Dendritic cell treated with granulocyte-macrophage colony-stimulating factor and Interleukin-4, amounts not matched to agents 40 ng/mL and 50 ng/mL, for 4 days (primary cell): ENCODE data around the gene TBCEL.

Experiments
- H3K27ac Mint-ChIP-seq: one replicate; pipeline ENCODE4 v1.8.0; 2022; ENCODE audit warnings: mild to moderate bottlenecking, mixed read lengths
- H3K27me3 Mint-ChIP-seq: one replicate; pipeline ENCODE4 v1.8.0; 2022; ENCODE audit warnings: mild to moderate bottlenecking, mixed read lengths
- H3K36me3 Mint-ChIP-seq: one replicate; pipeline ENCODE4 v1.8.0; 2022; ENCODE audit warnings: low read depth, mixed read lengths
- H3K4me1 Mint-ChIP-seq: one replicate; pipeline ENCODE4 v1.8.0; 2022; ENCODE audit warnings: low read depth, mixed read lengths
- H3K4me3 Mint-ChIP-seq: one replicate; pipeline ENCODE4 v1.8.0; 2022; ENCODE audit warnings: mild to moderate bottlenecking, moderate library complexity, mixed read lengths
- H3K9me3 Mint-ChIP-seq: one replicate; pipeline ENCODE4 v1.8.0; 2022; ENCODE audit warnings: mixed read lengths
- intact Hi-C: fragments of 100-400 bp; cut with micrococcal nuclease; formaldehyde crosslinking; loops from one replicate; pipeline ENCODE4 v1.15.0; 2022

The TBCEL gene

GRCh38 chr11:121063728-121064127, 39.8 kb downstream of the TBCEL start:
- no peaks in the 10 kb centered on the region for H3K27me3 Mint-ChIP-seq
- H3K4me3 Mint-ChIP-seq, result no peak overlapping the region
- peaks cover 7% of the 10 kb centered on the region for H3K4me1 Mint-ChIP-seq
- intact Hi-C loops, result no loop called here
- H3K9me3 Mint-ChIP-seq, result no peaks in the 10 kb centered on the region
- no peak overlapping the region for H3K27ac Mint-ChIP-seq
- H3K36me3 Mint-ChIP-seq, result peaks cover 56% of the 10 kb centered on the region

- Mint-ChIP-seq H3K9me3 (no peaks in the 10 kb centered on the region), H3K27me3 (no peaks in the 10 kb centered on the region), H3K4me1 (peaks cover 7% of the 10 kb centered on the region), H3K4me3 (no peak overlapping the region), H3K36me3 (peaks cover 68% of the 10 kb centered on the region), H3K27ac (no peak overlapping the region)
- intact Hi-C loops, result no loop called here
These were observed 42.7 kb downstream of the TBCEL start for GRCh38 chr11:121066623-121067022.

GRCh38 chr11:121067026-121067425, 43.1 kb downstream of the TBCEL start:
- peaks cover 7% of the 10 kb centered on the region for H3K4me1 Mint-ChIP-seq
- H3K9me3 Mint-ChIP-seq, result no peaks in the 10 kb centered on the region
- no peak overlapping the region for H3K27ac Mint-ChIP-seq
- intact Hi-C loops, result no loop called here
- H3K27me3 Mint-ChIP-seq, result no peaks in the 10 kb centered on the region
- peaks cover 72% of the 10 kb centered on the region for H3K36me3 Mint-ChIP-seq
- H3K4me3 Mint-ChIP-seq, result no peak overlapping the region

- Mint-ChIP-seq H3K4me1 (peaks cover 7% of the 10 kb centered on the region), H3K36me3 (peaks cover 74% of the 10 kb centered on the region), H3K9me3 (no peaks in the 10 kb centered on the region), H3K27me3 (no peaks in the 10 kb centered on the region), H3K4me3 (no peak overlapping the region), H3K27ac (no peak overlapping the region)
- intact Hi-C loops, result no loop called here
These were observed 43.6 kb downstream of the TBCEL start for GRCh38 chr11:121067453-121067852.

- H3K36me3 Mint-ChIP-seq, result peaks cover 72% of the 10 kb centered on the region
- H3K4me3 Mint-ChIP-seq, result no peak overlapping the region
These were observed 44.2 kb downstream of the TBCEL start for GRCh38 chr11:121067962-121068647.

GRCh38 chr11:121068787-121069186, 44.9 kb downstream of the TBCEL start:
- Mint-ChIP-seq H3K27me3 (no peaks in the 10 kb centered on the region), H3K36me3 (peaks cover 65% of the 10 kb centered on the region), H3K27ac (no peak overlapping the region), H3K9me3 (no peaks in the 10 kb centered on the region), H3K4me3 (no peak overlapping the region), H3K4me1 (peaks cover 7% of the 10 kb centered on the region)
- intact Hi-C loops, result no loop called here

More at GRCh38 chr11:121067962-121068647, 44.2 kb downstream of the TBCEL start:
- Mint-ChIP-seq H3K27me3 (no peaks in the 10 kb centered on the region), H3K27ac (no peak overlapping the region), H3K4me1 (peaks cover 7% of the 10 kb centered on the region), H3K9me3 (no peaks in the 10 kb centered on the region)
- intact Hi-C loops, result no loop called here

- no peak overlapping the region for H3K4me3 Mint-ChIP-seq
- H3K9me3 Mint-ChIP-seq, result no peaks in the 10 kb centered on the region
- peaks cover 64% of the 10 kb centered on the region for H3K36me3 Mint-ChIP-seq
- intact Hi-C loops, result no loop called here
- no peaks in the 10 kb centered on the region for H3K27me3 Mint-ChIP-seq
- peaks cover 7% of the 10 kb centered on the region for H3K4me1 Mint-ChIP-seq
- no peak overlapping the region for H3K27ac Mint-ChIP-seq
These were observed 47.3 kb downstream of the TBCEL start for GRCh38 chr11:121070951-121071845.

- peaks cover 60% of the 10 kb centered on the region for H3K36me3 Mint-ChIP-seq
- intact Hi-C loops, result no loop called here
- H3K4me3 Mint-ChIP-seq, result no peak overlapping the region
- no peak overlapping the region for H3K27ac Mint-ChIP-seq
- H3K9me3 Mint-ChIP-seq, result no peaks in the 10 kb centered on the region
- no peaks in the 10 kb centered on the region for H3K27me3 Mint-ChIP-seq
- peaks cover 7% of the 10 kb centered on the region for H3K4me1 Mint-ChIP-seq
These were observed 48.0 kb downstream of the TBCEL start for GRCh38 chr11:121071846-121072450.

- H3K36me3 Mint-ChIP-seq, result peaks cover 33% of the 10 kb centered on the region
- no peaks in the 10 kb centered on the region for H3K4me1 Mint-ChIP-seq
- H3K27me3 Mint-ChIP-seq, result no peaks in the 10 kb centered on the region
- H3K4me3 Mint-ChIP-seq, result no peak overlapping the region
- H3K27ac Mint-ChIP-seq, result no peak overlapping the region
- H3K9me3 Mint-ChIP-seq, result no peaks in the 10 kb centered on the region
- intact Hi-C loops, result no loop called here
These were observed 57.4 kb downstream of the TBCEL start for GRCh38 chr11:121081321-121081720.

GRCh38 chr11:121082219-121082618, 58.3 kb downstream of the TBCEL start:
- no peak overlapping the region for H3K27ac Mint-ChIP-seq
- H3K4me1 Mint-ChIP-seq, result no peaks in the 10 kb centered on the region
- intact Hi-C loops, result no loop called here
- no peaks in the 10 kb centered on the region for H3K9me3 Mint-ChIP-seq
- H3K36me3 Mint-ChIP-seq, result peaks cover 42% of the 10 kb centered on the region
- no peaks in the 10 kb centered on the region for H3K27me3 Mint-ChIP-seq
- H3K4me3 Mint-ChIP-seq, result no peak overlapping the region

- Mint-ChIP-seq H3K4me3 (no peak overlapping the region), H3K36me3 (peaks cover 46% of the 10 kb centered on the region), H3K27me3 (no peaks in the 10 kb centered on the region), H3K27ac (no peak overlapping the region), H3K4me1 (no peaks in the 10 kb centered on the region), H3K9me3 (no peaks in the 10 kb centered on the region)
- intact Hi-C loops, result no loop called here
These were observed 58.8 kb downstream of the TBCEL start for GRCh38 chr11:121082670-121083069.

GRCh38 chr11:121086866-121087265, 63.0 kb downstream of the TBCEL start:
- no peaks in the 10 kb centered on the region for H3K27me3 Mint-ChIP-seq
- H3K4me1 Mint-ChIP-seq, result peaks cover 6% of the 10 kb centered on the region
- intact Hi-C loops, result no loop called here
- no peak overlapping the region for H3K27ac Mint-ChIP-seq
- H3K36me3 Mint-ChIP-seq, result peaks cover 37% of the 10 kb centered on the region
- H3K4me3 Mint-ChIP-seq, result no peak overlapping the region
- no peaks in the 10 kb centered on the region for H3K9me3 Mint-ChIP-seq

- Mint-ChIP-seq H3K27me3 (no peaks in the 10 kb centered on the region), H3K9me3 (no peaks in the 10 kb centered on the region), H3K27ac (no peak overlapping the region), H3K36me3 (peaks cover 30% of the 10 kb centered on the region), H3K4me3 (no peak overlapping the region), H3K4me1 (peaks cover 8% of the 10 kb centered on the region)
- intact Hi-C loops, result no loop called here
These were observed 65.7 kb downstream of the TBCEL start for GRCh38 chr11:121089566-121089965.

GRCh38 chr11:121090145-121090721, 66.3 kb downstream of the TBCEL start:
- peaks cover 8% of the 10 kb centered on the region for H3K4me1 Mint-ChIP-seq
- no peaks in the 10 kb centered on the region for H3K27me3 Mint-ChIP-seq
- peaks cover 26% of the 10 kb centered on the region for H3K36me3 Mint-ChIP-seq
- intact Hi-C loops, result no loop called here
- no peaks in the 10 kb centered on the region for H3K9me3 Mint-ChIP-seq
- H3K4me3 Mint-ChIP-seq, result no peak overlapping the region
- no peak overlapping the region for H3K27ac Mint-ChIP-seq
